Spleen (tissue), 7 donors: ENCODE data around the gene SPRED1.

Experiments
- POLR2A ChIP-seq, 3 donors: fragments of 450-650 bp; IDR thresholded peaks; one replicate each; pipeline ENCODE4 v1.5.1; 2017; ENCODE audit warnings: antibody characterized with exemption in 3 of 3, mild to moderate bottlenecking in 1 of 3
- TF ChIP-seq, protein P1 (sequence below), 11 experiments: fragments of 200-600 bp in 7 of 11; fragments of 450-650 bp in 4 of 11; sonication (generic) in 4 of 11; IDR thresholded peaks in 8 of 11; conservative IDR thresholded peaks in 3 of 11; 1 replicate in 7 of 11; 2 replicates in 4 of 11; pipeline versions ENCODE4 v1.4.0 to v1.8.0; 2016 to 2021; ENCODE audit warnings: antibody characterized with exemption in 11 of 11, inconsistent platforms in 4 of 11, mild to moderate bottlenecking in 1 of 11
- donor health status: DM: no; HTN: no; CAD: no; lungs with moderate emphysema.
- donor health status: DM: no; HTN: no; CAD: no.
- donor health status: DM: no; HTN: no; CAD: no.

- TF ChIP-seq, protein P1, sequence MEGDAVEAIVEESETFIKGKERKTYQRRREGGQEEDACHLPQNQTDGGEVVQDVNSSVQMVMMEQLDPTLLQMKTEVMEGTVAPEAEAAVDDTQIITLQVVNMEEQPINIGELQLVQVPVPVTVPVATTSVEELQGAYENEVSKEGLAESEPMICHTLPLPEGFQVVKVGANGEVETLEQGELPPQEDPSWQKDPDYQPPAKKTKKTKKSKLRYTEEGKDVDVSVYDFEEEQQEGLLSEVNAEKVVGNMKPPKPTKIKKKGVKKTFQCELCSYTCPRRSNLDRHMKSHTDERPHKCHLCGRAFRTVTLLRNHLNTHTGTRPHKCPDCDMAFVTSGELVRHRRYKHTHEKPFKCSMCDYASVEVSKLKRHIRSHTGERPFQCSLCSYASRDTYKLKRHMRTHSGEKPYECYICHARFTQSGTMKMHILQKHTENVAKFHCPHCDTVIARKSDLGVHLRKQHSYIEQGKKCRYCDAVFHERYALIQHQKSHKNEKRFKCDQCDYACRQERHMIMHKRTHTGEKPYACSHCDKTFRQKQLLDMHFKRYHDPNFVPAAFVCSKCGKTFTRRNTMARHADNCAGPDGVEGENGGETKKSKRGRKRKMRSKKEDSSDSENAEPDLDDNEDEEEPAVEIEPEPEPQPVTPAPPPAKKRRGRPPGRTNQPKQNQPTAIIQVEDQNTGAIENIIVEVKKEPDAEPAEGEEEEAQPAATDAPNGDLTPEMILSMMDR (IDR thresholded peaks at IDR 0.05 in 8 of 11, conservative IDR thresholded peaks at IDR 0.05 in 3 of 11), result no peak
- no peak for TF ChIP-seq POLR2A (IDR thresholded peaks at IDR 0.05)
Measured at GRCh38 chr15:38378161-38378560, 125.5 kb downstream of the SPRED1 start.
